Measurements from ENCODE around the gene DUSP22. TPM values are rescaled to one million over a fixed set of nuclear protein-coding genes. Genes with fewer than 3 reads are reported as not detected.

DUSP22 gene
- total and polyA plus RNA-seq, 7 donors = 31.6 to 58.0 (median 49.7) TPM

DNA sequence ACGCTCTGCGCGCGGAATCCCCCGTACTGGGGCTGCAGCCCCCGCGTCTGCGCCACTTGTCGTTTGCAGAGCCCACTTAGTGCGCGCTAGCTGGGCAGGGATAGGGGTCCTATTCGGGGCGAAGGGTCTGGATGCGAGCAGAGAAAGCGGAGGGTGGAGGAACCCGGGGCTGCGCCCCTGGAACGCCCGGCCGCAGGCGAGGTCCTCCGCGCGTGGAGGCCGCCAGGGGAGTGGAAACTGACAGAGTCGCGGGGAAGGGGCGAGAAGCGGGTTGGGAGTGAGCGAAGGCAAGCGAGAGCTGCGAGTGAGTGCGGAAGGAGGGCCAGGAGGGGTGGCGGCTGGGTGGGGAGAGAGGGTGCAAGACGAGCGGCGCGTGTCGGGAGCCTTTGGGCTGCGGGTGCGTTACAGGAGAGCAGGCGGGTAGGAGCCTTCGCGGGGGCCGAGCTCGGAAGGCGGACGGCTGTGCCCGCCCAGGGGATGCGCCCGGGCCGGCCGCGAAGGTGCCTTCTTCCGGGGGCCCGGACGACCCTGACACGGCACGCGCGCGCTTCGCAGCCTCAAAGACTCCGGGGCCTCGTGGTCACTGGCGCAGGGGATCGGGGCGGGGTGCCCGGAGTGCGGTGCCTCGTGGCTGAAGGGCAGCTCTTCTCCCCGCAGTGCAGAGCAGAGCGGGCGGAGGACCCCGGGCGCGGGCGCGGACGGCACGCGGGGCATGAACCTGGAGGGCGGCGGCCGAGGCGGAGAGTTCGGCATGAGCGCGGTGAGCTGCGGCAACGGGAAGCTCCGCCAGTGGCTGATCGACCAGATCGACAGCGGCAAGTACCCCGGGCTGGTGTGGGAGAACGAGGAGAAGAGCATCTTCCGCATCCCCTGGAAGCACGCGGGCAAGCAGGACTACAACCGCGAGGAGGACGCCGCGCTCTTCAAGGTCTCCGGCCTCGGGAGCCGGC, 100.4 kb downstream of the DUSP22 start:
- no peaks in the 10 kb centered on the region for H3K9me3 ChIP-seq
- H3K36me3 ChIP-seq (ENCODE audit: insufficient read depth in 1 of 2, low read depth in 1 of 2) = no peaks in the 10 kb centered on the region
- peaks cover 2 to 87% (median 20%) of the 10 kb centered on the region in 3 donors for H3K27me3 ChIP-seq (ENCODE audit: insufficient read depth in 3 of 3, low read length in 2 of 3)
- ATAC-seq (peak in 1 of 4 donors; percentile 27), DNase-seq (peak in 1 of 2 donors; percentile 45)
- TF ChIP-seq, protein P1, sequence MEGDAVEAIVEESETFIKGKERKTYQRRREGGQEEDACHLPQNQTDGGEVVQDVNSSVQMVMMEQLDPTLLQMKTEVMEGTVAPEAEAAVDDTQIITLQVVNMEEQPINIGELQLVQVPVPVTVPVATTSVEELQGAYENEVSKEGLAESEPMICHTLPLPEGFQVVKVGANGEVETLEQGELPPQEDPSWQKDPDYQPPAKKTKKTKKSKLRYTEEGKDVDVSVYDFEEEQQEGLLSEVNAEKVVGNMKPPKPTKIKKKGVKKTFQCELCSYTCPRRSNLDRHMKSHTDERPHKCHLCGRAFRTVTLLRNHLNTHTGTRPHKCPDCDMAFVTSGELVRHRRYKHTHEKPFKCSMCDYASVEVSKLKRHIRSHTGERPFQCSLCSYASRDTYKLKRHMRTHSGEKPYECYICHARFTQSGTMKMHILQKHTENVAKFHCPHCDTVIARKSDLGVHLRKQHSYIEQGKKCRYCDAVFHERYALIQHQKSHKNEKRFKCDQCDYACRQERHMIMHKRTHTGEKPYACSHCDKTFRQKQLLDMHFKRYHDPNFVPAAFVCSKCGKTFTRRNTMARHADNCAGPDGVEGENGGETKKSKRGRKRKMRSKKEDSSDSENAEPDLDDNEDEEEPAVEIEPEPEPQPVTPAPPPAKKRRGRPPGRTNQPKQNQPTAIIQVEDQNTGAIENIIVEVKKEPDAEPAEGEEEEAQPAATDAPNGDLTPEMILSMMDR (IDR thresholded peaks at IDR 0.05) = no peak
- H3K4me3 ChIP-seq = peak overlapping the region; percentile 57
- WGBS, 3 donors = 1 to 2% (median 1%) methylated on average over 85 to 108 of the region's 108 CpGs
- H3K27ac ChIP-seq = no peak overlapping the region
- peaks cover 10% of the 10 kb centered on the region for H3K4me1 ChIP-seq
- intact Hi-C loops (cut with DNase I) = no loop called here

DNA sequence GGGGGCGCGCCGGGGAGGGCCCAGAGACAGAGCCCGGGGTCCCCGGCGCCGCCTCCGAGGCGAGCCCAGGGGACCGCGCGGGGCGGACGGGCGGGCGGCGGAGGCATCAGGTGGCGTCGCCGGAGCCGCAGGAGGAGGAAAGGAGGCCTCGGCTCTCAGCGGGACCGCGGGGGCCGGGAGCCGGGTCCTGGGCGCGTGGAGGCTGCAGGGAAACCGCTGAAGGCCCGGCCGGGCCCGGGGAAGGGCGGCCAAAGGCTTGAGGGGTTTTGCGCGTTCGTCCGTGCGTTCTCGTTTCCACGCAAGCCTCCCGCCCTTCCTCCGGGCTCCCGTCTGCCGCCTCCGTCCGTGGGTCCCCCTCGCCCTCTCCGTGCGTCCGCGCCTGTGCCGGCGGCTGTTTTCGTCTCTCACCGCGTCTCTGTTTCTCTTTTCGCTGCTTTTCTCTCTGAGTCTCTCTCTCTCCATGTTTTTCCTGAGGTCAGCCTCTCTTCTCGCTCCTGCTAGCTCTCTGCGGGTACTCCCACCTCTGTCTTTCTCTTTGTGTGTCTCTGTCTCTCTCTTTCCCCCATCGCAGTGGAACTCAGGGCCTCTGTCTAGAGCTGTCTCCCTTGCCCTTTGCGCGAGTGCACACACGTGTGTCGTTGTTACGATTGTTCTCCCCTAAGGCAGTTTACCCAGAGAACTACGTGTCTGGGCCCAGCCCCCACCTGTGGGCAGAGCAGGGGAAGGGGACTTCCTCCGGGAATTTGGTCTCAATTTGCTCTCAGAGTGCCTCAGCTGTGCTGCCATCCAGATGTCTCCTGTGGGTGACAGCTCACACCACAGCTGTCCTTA, 101.3 kb downstream of the DUSP22 start:
- Histone ChIP-seq H3K27ac (no peak overlapping the region), H3K4me3 (peak overlapping the region; percentile 57), H3K4me1 (peaks cover 10% of the 10 kb centered on the region), H3K36me3 (ENCODE audit: insufficient read depth in 1 of 2, low read depth in 1 of 2) (no peaks in the 10 kb centered on the region), H3K9me3 (no peaks in the 10 kb centered on the region), H3K27me3 (ENCODE audit: insufficient read depth in 3 of 3, low read length in 2 of 3) (peaks cover under 1 to 82% (median 22%) of the 10 kb centered on the region in 3 donors)
- DNase-seq = peak in 1 of 2 donors; percentile 42
- WGBS, 3 donors = 6 to 11% (median 6%) methylated on average over 27 to 68 of the region's 68 CpGs
- TF ChIP-seq, protein P1 (IDR thresholded peaks at IDR 0.05) = no peak
- no peak for ATAC-seq
- intact Hi-C loops (cut with DNase I) = no loop called here

DNA sequence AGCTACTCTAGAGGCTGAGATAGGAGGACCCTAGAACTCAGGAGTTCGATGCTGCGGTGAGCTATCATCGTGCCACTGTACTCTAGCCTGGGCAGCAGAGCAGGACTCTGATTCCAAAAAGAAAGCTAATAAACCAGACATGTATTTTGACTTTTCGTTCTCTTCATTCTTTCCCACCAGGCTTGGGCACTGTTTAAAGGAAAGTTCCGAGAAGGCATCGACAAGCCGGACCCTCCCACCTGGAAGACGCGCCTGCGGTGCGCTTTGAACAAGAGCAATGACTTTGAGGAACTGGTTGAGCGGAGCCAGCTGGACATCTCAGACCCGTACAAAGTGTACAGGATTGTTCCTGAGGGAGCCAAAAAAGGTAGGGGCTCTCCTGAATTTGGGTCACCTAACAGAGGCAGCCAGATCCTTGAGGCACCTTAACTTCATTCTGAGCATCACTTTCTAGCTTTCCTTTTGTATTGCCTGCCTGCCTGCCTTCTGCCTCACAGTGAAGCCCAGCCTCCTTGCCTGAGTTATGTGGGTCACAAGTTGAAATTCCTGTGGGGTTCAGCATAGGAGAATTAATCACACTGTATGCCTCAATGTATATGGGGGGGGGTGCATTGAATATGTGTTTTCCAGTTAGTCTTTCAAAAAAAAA, 102.5 kb downstream of the DUSP22 start:
- TF ChIP-seq, protein P1 (IDR thresholded peaks at IDR 0.05) = no peak
- DNase-seq (no peak), ATAC-seq (no peak)
- Histone ChIP-seq H3K36me3 (ENCODE audit: insufficient read depth in 1 of 2, low read depth in 1 of 2) (no peaks in the 10 kb centered on the region), H3K27me3 (ENCODE audit: insufficient read depth in 3 of 3, low read length in 2 of 3) (peaks cover 0 to 70% (median 22%) of the 10 kb centered on the region in 3 donors), H3K27ac (no peak overlapping the region), H3K4me1 (peaks cover 10% of the 10 kb centered on the region), H3K9me3 (no peaks in the 10 kb centered on the region), H3K4me3 (no peak overlapping the region)
- WGBS, 3 donors = 87 to 91% (median 89%) methylated on average over 13 of the region's 13 CpGs
- intact Hi-C loops (cut with DNase I) = no loop called here

DNA sequence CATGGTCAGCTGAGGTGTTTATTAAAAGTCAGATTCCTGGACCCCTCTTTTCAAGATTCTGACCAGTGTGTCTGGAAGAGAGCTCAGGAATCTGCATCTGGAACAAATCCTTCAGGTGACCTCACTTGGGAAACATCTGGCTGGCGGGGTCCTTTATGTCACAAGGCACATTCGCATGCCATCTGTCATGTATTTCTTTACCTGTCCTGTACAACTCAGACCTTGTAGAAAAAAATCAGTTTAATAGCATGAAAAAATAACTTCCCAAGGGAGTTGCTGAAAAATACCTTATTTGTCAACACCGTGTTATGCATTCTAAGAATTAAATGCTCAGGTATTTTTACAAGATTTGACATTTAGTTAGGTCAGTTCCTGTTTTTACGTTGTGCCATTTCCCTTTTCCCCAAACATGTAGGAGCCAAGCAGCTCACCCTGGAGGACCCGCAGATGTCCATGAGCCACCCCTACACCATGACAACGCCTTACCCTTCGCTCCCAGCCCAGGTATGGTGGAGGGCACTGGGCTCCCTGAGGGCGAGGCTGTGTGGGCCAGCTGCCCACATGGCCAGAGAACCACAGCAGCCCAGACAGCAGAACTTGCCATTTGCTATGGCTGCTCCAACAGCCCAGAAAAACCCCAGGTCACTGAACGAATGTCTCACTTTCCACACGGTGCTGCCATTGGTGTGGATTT, 103.3 kb downstream of the DUSP22 start:
- TF ChIP-seq, protein P1 (IDR thresholded peaks at IDR 0.05) = no peak

More for the DNA sequence above, 103.3 kb downstream of the DUSP22 start:
- Histone ChIP-seq H3K27me3 (ENCODE audit: insufficient read depth in 3 of 3, low read length in 2 of 3) (peaks cover 0 to 62% (median 22%) of the 10 kb centered on the region in 3 donors), H3K9me3 (no peaks in the 10 kb centered on the region), H3K36me3 (ENCODE audit: insufficient read depth in 1 of 2, low read depth in 1 of 2) (no peaks in the 10 kb centered on the region), H3K4me3 (no peak overlapping the region), H3K27ac (no peak overlapping the region), H3K4me1 (peaks cover 10% of the 10 kb centered on the region)
- intact Hi-C loops (cut with DNase I) = no loop called here
- DNase-seq = no peak
- no peak for ATAC-seq
- WGBS, 3 donors = 52 to 62% (median 61%) methylated on average over 10 of the region's 10 CpGs

Measured in psoas muscle (tissue), 8 donors.